HepG2 (cell line): ENCODE measurements around the gene HOXA10. TPM values are rescaled to one million over a fixed set of nuclear protein-coding genes. Genes with fewer than 3 reads are reported as not detected.

Source experiments
- ATAC-seq: fragments of 200-7000 bp; cut with Tn5 transposase; 3 replicates; pipeline ENCODE4 v1.9.1; 2020; ENCODE audit warnings: mild to moderate bottlenecking, moderate library complexity
- BruUV-seq: library from RNA; stranded (reverse); fragments of 400-500 nt; replicated peaks from 2 replicates; lab custom pipeline; 2021; lab: Mats Ljungman, UMichigan
- CTCF ChIA-PET: fragments of 300-600 bp; formaldehyde crosslinking; extraction: SDS; loops from one replicate; lab custom pipeline; 2021; ENCODE audit warnings: low total read pairs, inconsistent platforms, low intra/inter-chr PET ratio; lab: Yijun Ruan, JAX
- POLR2A ChIA-PET: fragments of 350-600 bp; sonication (Branson Sonifier 250); formaldehyde crosslinking; loops from one replicate; lab custom pipeline; 2020; ENCODE audit warnings: antibody characterized with exemption, inconsistent platforms; lab: Yijun Ruan, JAX
- DNase-seq: peaks from one replicate; pipeline ENCODE4 v3.0.0-alpha.2; 2015; ENCODE audit warnings: low spot score
- FAIRE-seq: peaks from 3 replicates; lab custom pipeline; 2011; peaks lifted over from hg19 to GRCh38; lab: Jason Lieb, UNC
- H2AFZ ChIP-seq: one replicate; pipeline ENCODE4 v1.6.1; 2011; ENCODE audit warnings: low read length, inconsistent platforms
- H3K27ac ChIP-seq: fragments of 300-600 bp; 3 replicates; pipeline ENCODE4 v1.8.0; 2011; ENCODE audit warnings: mixed run types, mild to moderate bottlenecking, mixed read lengths, low read length, inconsistent platforms; ENCODE audit not compliant: insufficient read depth; ENCODE audit errors: extremely low read length
- H3K27me3 ChIP-seq, 2 experiments: fragments of 200-600 bp in 1 of 2; 2 replicates in 1 of 2; 3 replicates in 1 of 2; pipeline versions ENCODE4 v1.6.0 to v1.8.0; 2011; ENCODE audit warnings: low read length in 2 of 2, mild to moderate bottlenecking in 2 of 2, moderate library complexity in 2 of 2, inconsistent platforms in 1 of 2; ENCODE audit not compliant: insufficient read depth in 2 of 2, control insufficient read depth in 1 of 2
- H3K36me3 ChIP-seq, 2 experiments: fragments of 200-600 bp in 1 of 2; replicated peaks in 1 of 2; 2 replicates in 1 of 2; 3 replicates in 1 of 2; pipeline versions ENCODE4 v1.5.1 to v1.8.0; 2011; ENCODE audit warnings: low read length in 2 of 2, inconsistent platforms in 1 of 2; ENCODE audit not compliant: insufficient read depth in 2 of 2, control insufficient read depth in 1 of 2
- H3K4me1 ChIP-seq: 2 replicates; pipeline ENCODE4 v1.5.1; 2012; ENCODE audit warnings: low read length, inconsistent platforms; ENCODE audit not compliant: insufficient read depth
- H3K4me2 ChIP-seq: 2 replicates; pipeline ENCODE4 v1.6.0; 2011; ENCODE audit warnings: low read depth, low read length, inconsistent platforms
- H3K4me3 ChIP-seq, 3 experiments: fragments of 200-600 bp in 1 of 3; sonication (generic), shearing (Covaris generic) in 1 of 3; replicated peaks in 1 of 3; 2 replicates each; pipeline ENCODE4 v1.5.1; 2011 to 2016; ENCODE audit warnings: low read length in 3 of 3, inconsistent platforms in 2 of 3, low read depth in 2 of 3, mild to moderate bottlenecking in 2 of 3, control low read depth in 1 of 3, mixed read lengths in 1 of 3; ENCODE audit not compliant: insufficient read depth in 1 of 3
- H3K79me2 ChIP-seq: one replicate; pipeline ENCODE4 v1.6.1; 2011; ENCODE audit warnings: low read length, inconsistent platforms; ENCODE audit not compliant: insufficient read depth
- H3K9ac ChIP-seq: 2 replicates; pipeline ENCODE4 v1.6.0; 2011; ENCODE audit warnings: mild to moderate bottlenecking, low read depth, low read length, inconsistent platforms; ENCODE audit not compliant: insufficient read depth
- H3K9me3 ChIP-seq: 2 replicates; pipeline ENCODE4 v1.5.1; 2012; ENCODE audit warnings: mild to moderate bottlenecking, low read length
- H4K20me1 ChIP-seq: 2 replicates; pipeline ENCODE4 v1.6.0; 2011; ENCODE audit warnings: inconsistent platforms, mild to moderate bottlenecking, low read length, moderate library complexity; ENCODE audit not compliant: insufficient read depth
- HNRNPLL ChIP-seq: fragments of 200-400 bp; formaldehyde crosslinking; IDR thresholded peaks from 2 replicates; pipeline ENCODE4 v1.6.1; 2017; ENCODE audit warnings: mild to moderate bottlenecking, low read depth, low read length; ENCODE audit not compliant: poor library complexity, severe bottlenecking
- ZKSCAN5 ChIP-seq: sonication (generic); formaldehyde crosslinking; IDR thresholded peaks from 2 replicates; pipeline ENCODE4 v1.5.1; 2020; ENCODE audit warnings: mild to moderate bottlenecking, missing genetic modification reagents
- ZNF460 ChIP-seq: sonication (generic); formaldehyde crosslinking; IDR thresholded peaks from 2 replicates; pipeline ENCODE4 v1.5.1; 2020; ENCODE audit warnings: missing genetic modification reagents, mild to moderate bottlenecking, borderline replicate concordance
- ZNF777 ChIP-seq: sonication (generic); formaldehyde crosslinking; IDR thresholded peaks from 2 replicates; pipeline ENCODE4 v1.4.0; 2020; ENCODE audit warnings: missing genetic modification reagents
- WGBS: methylation state at CpG from one replicate; pipeline ENCODE4 v1.1.6; 2017; ENCODE audit warnings: low lambda C conversion rate; 5-methylcytosine and 5-hydroxymethylcytosine counted together
- in situ Hi-C: cut with HindIII; loops from 2 replicates; pipeline ENCODE4 v1.10.0; 2017; ENCODE audit warnings: low pct_unique_long_range_greater_than_20kb; ENCODE audit not compliant: extremely low pct_ligation_motif_present
- intact Hi-C: fragments of 100-400 bp; cut with micrococcal nuclease; formaldehyde crosslinking; loops from one replicate; pipeline ENCODE4 v1.10.0; 2022; ENCODE audit not compliant: unreplicated experiment
- polyA plus RNA-seq, 8 experiments: library from polyadenylated mRNA; depleted of rRNA in 3 of 8; stranded (reverse) in 7 of 8; unstranded in 1 of 8; fragments of >200 nt; fragmentation: Illumina TruSeq in 4 of 8; extraction: Trizol in 4 of 8; gene quantifications; 2 replicates each; pipeline versions ENCODE4 v1.2.1 to v1.2.3, GENCODE V29; 2011 to 2016; ENCODE audit warnings: low read depth in 4 of 8, missing spikeins in 1 of 8, mixed read lengths in 1 of 8; ENCODE audit not compliant: insufficient read depth in 1 of 8
- total RNA-seq, 5 experiments: library from RNA; depleted of rRNA; stranded (reverse); fragments of >200 nt; fragmentation: Illumina TruSeq; extraction: Trizol; gene quantifications; 2 replicates each; pipeline ENCODE4 v1.2.3, GENCODE V29; 2016; ENCODE audit warnings: low read depth in 1 of 5
- TF ChIP-seq, protein P1 (sequence below): sonication (generic); formaldehyde crosslinking; IDR thresholded peaks from 2 replicates; pipeline ENCODE4 v1.4.0; 2020; ENCODE audit warnings: missing genetic modification reagents

HOXA10 gene
- total and polyA plus RNA-seq, 2 of the 13 experiments (the other 11 are each of a cell fraction or from before 2014, with no cell fraction given), result not detected

DNA sequence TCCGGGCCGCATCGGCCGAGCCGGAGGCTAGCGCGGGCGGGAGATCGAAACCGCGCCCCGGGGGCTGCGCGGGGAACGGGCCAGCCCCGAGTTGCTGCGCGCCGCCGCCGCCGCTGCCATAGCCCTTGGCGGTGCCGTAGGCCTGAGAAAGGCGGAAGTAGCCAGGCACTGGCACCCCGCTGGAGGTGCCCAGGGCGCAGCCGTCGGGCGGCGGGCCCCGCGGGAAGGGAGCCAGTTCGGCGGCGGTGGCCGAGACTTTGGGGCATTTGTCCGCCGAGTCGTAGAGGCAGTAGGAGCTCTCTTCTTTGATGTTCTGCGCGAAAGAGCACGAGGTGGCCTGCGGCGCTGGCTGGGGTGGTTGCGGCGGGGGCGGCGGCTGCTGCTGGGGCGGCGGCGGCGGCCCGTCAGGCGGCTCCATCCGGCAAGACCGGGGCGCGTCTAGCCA lies 587 bp downstream of the HOXA10 start:
- Histone ChIP-seq H3K9ac (no peak overlapping the region), H3K4me3 (peak overlapping the region; percentile 3 to 51 (median 16); a peak in 3 of 6 replicates), H3K27me3 (peaks cover 0 to 68% of the 10 kb centered on the region in 2 experiments), H3K27ac (no peak overlapping the region), H4K20me1 (no peaks in the 10 kb centered on the region), H3K4me2 (peak overlapping the region; percentile 58), H3K4me1 (peaks cover 18% of the 10 kb centered on the region), H2AFZ (no peak overlapping the region), H3K9me3 (no peaks in the 10 kb centered on the region), H3K79me2 (no peaks in the 10 kb centered on the region), H3K36me3 (no peaks in the 10 kb centered on the region)
- in situ Hi-C loops (loop anchor here (25.0 kb wide), 1 partner anchor 1086 kb away; no protein-coding TSS in a partner anchor), intact Hi-C loops (no loop called here)
- BruUV-seq, result no TSS peak
- 74% methylated on average over 21 of the region's 59 CpGs for WGBS
- no peak for FAIRE-seq
- POLR2A ChIA-PET, result interaction anchor here (0.6 kb wide), 1 partner anchor 11 kb away, joined by 3 read pairs; the partner anchor contains the start of gene HOXA11
- CTCF ChIA-PET, result no interaction called here
- DNase-seq, result no peak
- TF ChIP-seq, protein P1, sequence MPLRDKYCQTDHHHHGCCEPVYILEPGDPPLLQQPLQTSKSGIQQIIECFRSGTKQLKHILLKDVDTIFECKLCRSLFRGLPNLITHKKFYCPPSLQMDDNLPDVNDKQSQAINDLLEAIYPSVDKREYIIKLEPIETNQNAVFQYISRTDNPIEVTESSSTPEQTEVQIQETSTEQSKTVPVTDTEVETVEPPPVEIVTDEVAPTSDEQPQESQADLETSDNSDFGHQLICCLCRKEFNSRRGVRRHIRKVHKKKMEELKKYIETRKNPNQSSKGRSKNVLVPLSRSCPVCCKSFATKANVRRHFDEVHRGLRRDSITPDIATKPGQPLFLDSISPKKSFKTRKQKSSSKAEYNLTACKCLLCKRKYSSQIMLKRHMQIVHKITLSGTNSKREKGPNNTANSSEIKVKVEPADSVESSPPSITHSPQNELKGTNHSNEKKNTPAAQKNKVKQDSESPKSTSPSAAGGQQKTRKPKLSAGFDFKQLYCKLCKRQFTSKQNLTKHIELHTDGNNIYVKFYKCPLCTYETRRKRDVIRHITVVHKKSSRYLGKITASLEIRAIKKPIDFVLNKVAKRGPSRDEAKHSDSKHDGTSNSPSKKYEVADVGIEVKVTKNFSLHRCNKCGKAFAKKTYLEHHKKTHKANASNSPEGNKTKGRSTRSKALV (CRISPR knock-in tag), result no peak
- TF ChIP-seq ZNF777 (CRISPR knock-in tag), result peak; percentile 79
- ATAC-seq, result peak; percentile 18; the same call in 2 of the 3 replicates

DNA sequence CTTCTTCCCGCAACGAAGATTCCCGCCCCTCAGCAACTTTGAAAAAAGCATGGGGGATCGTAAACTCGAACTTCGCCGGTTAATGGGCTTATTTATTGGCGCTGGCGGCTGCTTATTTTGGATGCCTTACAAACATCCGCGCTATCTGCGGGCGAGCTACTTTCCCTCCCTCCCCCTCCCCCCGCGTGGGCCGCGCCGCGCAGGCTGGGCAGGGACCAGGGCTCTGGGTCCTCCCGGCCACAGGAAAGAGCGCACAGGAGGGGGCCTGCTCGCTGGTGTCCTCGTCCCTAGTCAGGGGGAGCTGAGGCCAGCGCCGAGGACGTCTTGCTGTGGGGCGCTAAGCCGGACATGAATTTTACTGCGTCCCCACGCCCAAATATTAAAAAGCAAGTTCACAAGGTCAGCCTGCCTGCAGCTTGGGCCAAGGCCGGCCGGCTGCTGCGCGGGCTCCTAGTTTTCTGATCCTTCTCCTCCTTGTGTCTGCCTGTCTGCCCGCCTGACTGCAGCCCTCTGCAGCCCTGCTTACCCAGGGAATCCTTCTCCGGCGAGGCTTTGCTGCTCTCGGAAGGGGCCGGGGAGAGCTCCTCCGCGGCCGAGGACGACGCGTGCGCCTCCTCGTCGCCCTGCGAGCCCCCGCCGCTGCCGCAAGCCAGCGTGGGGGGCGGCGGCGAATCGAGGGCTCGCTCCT lies 1.2 kb downstream of the HOXA10 start:
- Histone ChIP-seq H3K27me3 (peaks cover 0 to 68% of the 10 kb centered on the region in 2 experiments), H3K79me2 (no peaks in the 10 kb centered on the region), H3K27ac (no peak overlapping the region), H3K4me2 (peak overlapping the region; percentile 58), H3K4me3 (peak overlapping the region; percentile 16 to 51 (median 16); a peak in 4 of 6 replicates), H2AFZ (no peak overlapping the region), H3K9ac (no peak overlapping the region), H3K36me3 (no peaks in the 10 kb centered on the region), H3K9me3 (no peaks in the 10 kb centered on the region), H4K20me1 (no peaks in the 10 kb centered on the region), H3K4me1 (peaks cover 18% of the 10 kb centered on the region)
- ChIA-PET POLR2A (no interaction called here), CTCF (no interaction called here)
- no peak for FAIRE-seq
- 57% methylated on average over 14 of the region's 58 CpGs for WGBS
- ATAC-seq, result peak; percentile 25
- no TSS peak for BruUV-seq
- in situ Hi-C loops, result loop anchor here (25.0 kb wide), 1 partner anchor 1086 kb away; no protein-coding TSS in a partner anchor
- TF ChIP-seq ZNF460 (CRISPR knock-in tag) (no peak), HNRNPLL (peak; percentile 30), ZKSCAN5 (CRISPR knock-in tag) (no peak)
- TF ChIP-seq, all 625 proteins: peak for 1
- no peak for DNase-seq
- intact Hi-C loops, result no loop called here
